GM18870 (cell line): ENCODE results near the gene SH2D2A.

Source experiments
- ATAC-seq: cut with Tn5 transposase; IDR thresholded peaks from one replicate; pipeline ENCODE4 v1.9.1; 2021; ENCODE audit warnings: moderate library complexity; ENCODE audit not compliant: unreplicated experiment

Gene SH2D2A

GRCh38 chr1:156816561-156817328, at the start of gene SH2D2A:
Gene SH2D2A, minus strand, starts transcription at chr1:156816848. Its CDS starts 140 bp downstream, at chr1:156816708.
- ATAC-seq, result peak; percentile 65

- no peak for ATAC-seq
Observed at GRCh38 chr1:156865865-156866248, 49.2 kb upstream of the SH2D2A start.

- no peak for ATAC-seq
Observed at GRCh38 chr1:156865258-156865657, 48.6 kb upstream of the SH2D2A start.

GRCh38 chr1:156864796-156865195, 48.1 kb upstream of the SH2D2A start:
- ATAC-seq, result no peak

GRCh38 chr1:156863631-156864030, 47.0 kb upstream of the SH2D2A start:
- ATAC-seq, result no peak

GRCh38 chr1:156862997-156863599, 46.5 kb upstream of the SH2D2A start:
- no peak for ATAC-seq

GRCh38 chr1:156862584-156862983, 45.9 kb upstream of the SH2D2A start:
- no peak for ATAC-seq

GRCh38 chr1:156860628-156861423, 44.2 kb upstream of the SH2D2A start, which contains the start of gene NTRK1:
Gene NTRK1, plus strand, starts transcription at chr1:156860865. Its CDS starts 70 bp downstream, at chr1:156860935.
- no peak for ATAC-seq

- ATAC-seq, result no peak
Observed at GRCh38 chr1:156860113-156860627, 43.5 kb upstream of the SH2D2A start.

GRCh38 chr1:156859523-156860112, 43.0 kb upstream of the SH2D2A start:
- ATAC-seq, result no peak

GRCh38 chr1:156858959-156859522, 42.4 kb upstream of the SH2D2A start, which contains the start of gene INSRR:
Gene INSRR, minus strand, starts transcription at chr1:156859117. Its CDS starts 496 bp downstream, at chr1:156858621.
- ATAC-seq, result no peak

- ATAC-seq, result no peak
Observed at GRCh38 chr1:156858555-156858956, 41.9 kb upstream of the SH2D2A start.

GRCh38 chr1:156857532-156857931, 40.9 kb upstream of the SH2D2A start:
- ATAC-seq, result no peak

- ATAC-seq, result no peak
Observed at GRCh38 chr1:156856282-156856785, 39.7 kb upstream of the SH2D2A start.

- no peak for ATAC-seq
Observed at GRCh38 chr1:156854634-156855033, 38.0 kb upstream of the SH2D2A start.

GRCh38 chr1:156853761-156854160, 37.1 kb upstream of the SH2D2A start:
- no peak for ATAC-seq

GRCh38 chr1:156852418-156852874, 35.8 kb upstream of the SH2D2A start:
- ATAC-seq, result no peak

GRCh38 chr1:156851779-156852417, 35.2 kb upstream of the SH2D2A start:
- no peak for ATAC-seq

- no peak for ATAC-seq
Observed at GRCh38 chr1:156849151-156849496, 32.5 kb upstream of the SH2D2A start.
